Endothelial cell (in vitro differentiated cells): ENCODE measurements around the gene ABCF2. TPM values are rescaled to one million over a fixed set of nuclear protein-coding genes. Genes with fewer than 3 reads are reported as not detected.

Experiments used
- DNase-seq: peaks from one replicate; pipeline ENCODE4 v3.0.0; 2021; ENCODE audit warnings: low spot score
- H3K27ac Mint-ChIP-seq: one replicate; pipeline ENCODE4 v1.8.0; 2021; ENCODE audit warnings: mixed read lengths, inconsistent platforms; ENCODE audit not compliant: unreplicated experiment
- H3K27me3 Mint-ChIP-seq: one replicate; pipeline ENCODE4 v1.8.0; 2021; ENCODE audit warnings: mild to moderate bottlenecking, moderate library complexity, mixed read lengths, inconsistent platforms; ENCODE audit not compliant: unreplicated experiment
- H3K36me3 Mint-ChIP-seq: one replicate; pipeline ENCODE4 v1.8.0; 2021; ENCODE audit warnings: mild to moderate bottlenecking, low read depth, mixed read lengths, inconsistent platforms; ENCODE audit not compliant: unreplicated experiment
- H3K4me1 Mint-ChIP-seq: one replicate; pipeline ENCODE4 v1.8.0; 2021; ENCODE audit warnings: mild to moderate bottlenecking, mixed read lengths, inconsistent platforms; ENCODE audit not compliant: unreplicated experiment
- H3K4me3 Mint-ChIP-seq: one replicate; pipeline ENCODE4 v1.8.0; 2021; ENCODE audit warnings: mild to moderate bottlenecking, mixed read lengths, inconsistent platforms; ENCODE audit not compliant: unreplicated experiment
- H3K9me3 Mint-ChIP-seq: one replicate; pipeline ENCODE4 v1.8.0; 2021; ENCODE audit warnings: mixed read lengths, inconsistent platforms; ENCODE audit not compliant: unreplicated experiment
- CTCF ChIP-seq: fragments of 200-600 bp; sonication (generic); IDR thresholded peaks from one replicate; pipeline ENCODE4 v1.5.0; 2021; ENCODE audit warnings: antibody characterized with exemption; ENCODE audit not compliant: unreplicated experiment
- total RNA-seq: library from RNA; stranded (reverse); fragmentation: NEBNext Ultra II Directional; extraction: Animal tissue kit (Norgen Biotek cat#: 25700); gene quantifications from one replicate; pipeline ENCODE4 v1.2.1, GENCODE V29; 2021; ENCODE audit not compliant: unreplicated experiment

Gene ABCF2
- total RNA-seq, 1 donor from 2014 or later: 39.6 TPM

DNA sequence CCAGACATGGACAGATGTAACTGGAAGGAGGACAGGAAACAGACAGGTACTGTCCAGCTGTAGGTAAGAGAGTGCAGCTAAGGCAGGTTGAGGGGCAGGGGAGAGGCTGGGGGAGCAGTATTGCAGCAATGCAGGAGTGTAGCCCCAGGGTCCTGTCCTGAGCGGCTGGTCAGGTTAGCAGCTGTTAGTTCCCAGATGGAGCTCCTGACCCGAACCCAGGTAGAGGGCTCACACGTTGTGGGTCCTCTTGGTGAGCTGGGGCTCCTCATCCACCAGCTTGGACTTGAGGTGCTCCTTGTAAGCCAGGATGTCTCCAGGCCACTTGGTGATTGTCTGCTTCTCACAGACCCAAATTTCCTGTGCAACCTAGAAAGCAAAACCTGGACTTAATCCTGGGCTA, 13.2 kb downstream of the ABCF2 start:
- Mint-ChIP-seq H3K27me3 (peaks cover 1% of the 10 kb centered on the region), H3K4me1 (peaks cover 5% of the 10 kb centered on the region), H3K4me3 (no peak overlapping the region), H3K36me3 (peaks cover 51% of the 10 kb centered on the region), H3K27ac (no peak overlapping the region), H3K9me3 (no peaks in the 10 kb centered on the region)
- no peak for DNase-seq
- no peak for TF ChIP-seq CTCF

GRCh38 chr7:151212626-151213025, 14.4 kb downstream of the ABCF2 start:
- Mint-ChIP-seq H3K27ac (no peak overlapping the region), H3K4me3 (no peak overlapping the region), H3K36me3 (peaks cover 39% of the 10 kb centered on the region), H3K27me3 (peaks cover 3% of the 10 kb centered on the region), H3K4me1 (no peaks in the 10 kb centered on the region), H3K9me3 (no peaks in the 10 kb centered on the region)
- no peak for TF ChIP-seq CTCF
- no peak for DNase-seq

GRCh38 chr7:151211155-151211772, 15.7 kb downstream of the ABCF2 start:
- Mint-ChIP-seq H3K9me3 (no peaks in the 10 kb centered on the region), H3K27ac (no peak overlapping the region), H3K27me3 (peaks cover 3% of the 10 kb centered on the region), H3K4me3 (no peak overlapping the region), H3K4me1 (no peaks in the 10 kb centered on the region), H3K36me3 (peaks cover 35% of the 10 kb centered on the region)
- no peak for DNase-seq
- TF ChIP-seq CTCF: no peak

DNA sequence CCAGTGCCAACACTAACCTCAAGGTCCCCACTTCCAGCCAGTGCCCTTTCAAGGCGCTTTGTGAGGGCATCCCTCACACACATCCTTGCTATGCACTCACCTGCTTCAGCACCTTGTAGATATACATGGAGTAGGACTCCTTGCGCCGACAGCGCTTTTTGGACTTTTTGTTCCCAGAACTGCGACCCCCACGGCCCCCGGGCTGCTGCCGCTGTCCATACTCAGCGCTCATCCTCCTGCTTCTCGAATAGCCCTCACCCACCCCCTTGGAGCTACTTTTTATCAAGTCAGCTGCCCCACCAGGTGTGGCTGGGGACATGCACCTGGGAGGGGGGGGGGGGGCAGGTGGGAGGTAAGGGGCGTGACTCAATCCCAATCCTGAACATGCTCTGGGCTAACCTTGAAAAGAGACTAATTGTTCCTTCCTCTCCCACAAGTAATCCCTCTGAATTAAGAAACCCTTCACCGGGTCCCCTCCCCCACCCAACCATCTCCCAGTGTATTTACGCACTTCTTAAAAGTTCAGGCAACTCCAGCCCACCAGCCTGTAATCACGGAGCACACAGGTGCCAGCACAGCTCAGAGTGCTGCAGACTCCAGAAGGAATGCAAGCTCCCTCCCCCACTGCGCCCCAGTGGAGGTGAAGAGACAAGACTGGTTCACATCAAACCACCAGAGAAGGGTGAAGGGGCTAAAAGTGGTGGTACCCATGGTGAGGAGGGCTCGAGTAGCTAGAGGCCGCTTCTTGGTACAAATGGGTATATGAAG, 16.7 kb downstream of the ABCF2 start, which contains the start of gene H2BK1:
TSS of gene H2BK1 (minus strand) at position 402 of the 768 bp plus-strand sequence. CDS start at position 232, 170 bp downstream.
- no peaks in the 10 kb centered on the region for H3K9me3 Mint-ChIP-seq
- DNase-seq: no peak
- peaks cover 31% of the 10 kb centered on the region for H3K36me3 Mint-ChIP-seq
- TF ChIP-seq CTCF: no peak
- peaks cover 5% of the 10 kb centered on the region for H3K27me3 Mint-ChIP-seq
- H3K4me3 Mint-ChIP-seq: peak within 1 kb of the TSS; percentile 2
- peak within 1 kb of the TSS; percentile 55 for H3K27ac Mint-ChIP-seq
- no peaks in the 10 kb centered on the region for H3K4me1 Mint-ChIP-seq

DNA sequence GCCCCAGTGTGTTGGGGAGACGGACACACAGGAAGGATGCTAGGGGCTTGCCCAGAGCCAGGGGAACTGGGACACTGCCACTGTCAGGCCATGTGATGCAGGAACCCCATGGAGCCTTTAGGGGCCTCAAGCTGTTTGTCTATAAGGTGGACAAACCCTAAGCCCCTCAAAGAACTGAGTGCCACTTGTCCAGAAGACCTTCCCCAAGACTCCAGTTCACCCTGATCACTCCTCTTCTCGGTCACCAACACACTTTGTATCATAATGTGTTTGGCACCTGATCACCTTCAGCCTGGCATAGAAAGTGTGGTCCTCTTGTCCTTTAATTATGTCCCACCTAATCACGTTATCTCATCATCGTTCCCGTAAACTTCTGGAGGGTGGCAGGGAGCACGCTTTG, 17.4 kb downstream of the ABCF2 start:
- no peaks in the 10 kb centered on the region for H3K4me1 Mint-ChIP-seq
- TF ChIP-seq CTCF: no peak

More for the DNA sequence above, 17.4 kb downstream of the ABCF2 start:
- Mint-ChIP-seq H3K36me3 (peaks cover 26% of the 10 kb centered on the region), H3K9me3 (no peaks in the 10 kb centered on the region), H3K27me3 (peaks cover 7% of the 10 kb centered on the region), H3K4me3 (peak overlapping the region; percentile 2), H3K27ac (peak overlapping the region; percentile 55)
- no peak for DNase-seq
